Lung (tissue), 16 donors: Measurements from ENCODE around the gene GOLGA7B. TPM values are rescaled to one million over a fixed set of nuclear protein-coding genes. Genes with fewer than 3 reads are reported as not detected.
A peak's percentile ranks its signal among the peaks of the same experiment; 100 is the strongest.

ENCODE experiments used
- ATAC-seq: fragments of 200-7000 bp; cut with Tn5 transposase; one replicate; pipeline ENCODE4 v1.9.1; 2020; ENCODE audit warnings: moderate number of reproducible peaks; ENCODE audit not compliant: insufficient read depth, low FRiP score
- DNase-seq, 3 donors: peaks; one replicate each; pipeline ENCODE4 v3.0.0-alpha.2; 2013 to 2017
- H3K27ac ChIP-seq, 2 donors: one replicate each; pipeline ENCODE4 v1.5.1; 2013; ENCODE audit warnings: mild to moderate bottlenecking in 2 of 2, moderate library complexity in 2 of 2, control low read depth in 1 of 2, inconsistent platforms in 1 of 2, low read depth in 1 of 2, low read length in 1 of 2
- H3K27me3 ChIP-seq, 3 donors: one replicate each; pipeline ENCODE4 v1.5.1; 2013; ENCODE audit warnings: low read length in 2 of 3; ENCODE audit not compliant: control insufficient read depth in 3 of 3, insufficient read depth in 3 of 3
- H3K36me3 ChIP-seq, 4 donors: one replicate each; pipeline ENCODE4 v1.5.1; 2013; ENCODE audit warnings: low read length in 4 of 4, mild to moderate bottlenecking in 1 of 4, moderate library complexity in 1 of 4; ENCODE audit not compliant: control insufficient read depth in 4 of 4, insufficient read depth in 4 of 4
- H3K4me1 ChIP-seq, 5 donors: one replicate each; pipeline ENCODE4 v1.5.1; 2013; ENCODE audit warnings: low read length in 5 of 5, mild to moderate bottlenecking in 2 of 5, moderate library complexity in 1 of 5; ENCODE audit not compliant: control insufficient read depth in 5 of 5, insufficient read depth in 5 of 5
- H3K4me3 ChIP-seq: one replicate; pipeline ENCODE4 v1.5.1; 2013; ENCODE audit warnings: mild to moderate bottlenecking, control low read depth, moderate library complexity
- H3K9ac ChIP-seq, 2 donors: one replicate each; pipeline ENCODE4 v1.5.1; 2013; ENCODE audit warnings: low read length in 2 of 2, control low read depth in 1 of 2; ENCODE audit not compliant: insufficient read depth in 1 of 2
- H3K9me3 ChIP-seq, 4 donors: one replicate each; pipeline ENCODE4 v1.5.1; 2013; ENCODE audit warnings: low read length in 3 of 4, mild to moderate bottlenecking in 1 of 4, moderate library complexity in 1 of 4; ENCODE audit not compliant: control insufficient read depth in 4 of 4, insufficient read depth in 3 of 4
- CTCF ChIP-seq: IDR thresholded peaks from 2 replicates; pipeline ENCODE4 v1.5.1; 2012; ENCODE audit warnings: mild to moderate bottlenecking; ENCODE audit errors: control extremely low read depth, extremely low read depth
- WGBS, 2 donors: extraction: QIAGEN DNeasy Blood & Tissue Kit; methylation state at CpG; one replicate each; pipeline ENCODE4 v1.1.7; 2013; 5-methylcytosine and 5-hydroxymethylcytosine counted together
- long read RNA-seq, 5 donors: transcript quantifications; one replicate each; lab custom pipeline, GENCODE V29; 2026
- polyA plus RNA-seq, 2 donors: library from polyadenylated mRNA; stranded (reverse); fragments of 200-250 nt; gene quantifications; one replicate each; pipeline ENCODE4 v1.2.1, GENCODE V29; 2013
- total RNA-seq, 2 donors: library from RNA; depleted of rRNA in 1 of 2; stranded (reverse); fragments of >200 nt in 1 of 2; gene quantifications; one replicate each; pipeline ENCODE4 v1.2.1, GENCODE V29; 2014 to 2021
- donor health status: control.
- donor health status: control.
- donor health status: Bipolar disorder and iron deficiency.
- donor health status: healthy.
- donor health status: DM: yes; HTN: yes; CAD: no.

GOLGA7B gene
- 1 to 10 TPM in 1 of 2 donors, under 1 TPM in 1; 0.23 to 1.0 TPM for total RNA-seq
- polyA plus RNA-seq, result 1 to 10 TPM in 1 of 2 donors, under 1 TPM in 1; 0.47 to 1.2 TPM
- long read RNA-seq, donor 1, full-length matches to known transcripts, result 1 of 1 reads
- long read RNA-seq, donor 1, partial matches to known transcripts, result 0 of 1 reads
- long read RNA-seq, donor 1, other reads (novel, unspliced or antisense), result 0 of 1 reads
- long read RNA-seq, donor 2, result 0 reads
- long read RNA-seq, donor 3, result 0 reads
- long read RNA-seq, donor 4, result 0 reads
- long read RNA-seq, donor 5, full-length matches to known transcripts, result 1 of 1 reads
- long read RNA-seq, donor 5, partial matches to known transcripts, result 0 of 1 reads
- long read RNA-seq, donor 5, other reads (novel, unspliced or antisense), result 0 of 1 reads

- ATAC-seq, result peak; percentile 60
- Histone ChIP-seq H3K36me3 (no peaks in the 10 kb centered on the region), H3K27ac (no peak within 1 kb of the TSS), H3K9me3 (no peaks in the 10 kb centered on the region), H3K9ac (no peak within 1 kb of the TSS), H3K4me1 (peaks cover 0 to 6% (median 0%) of the 10 kb centered on the region in 5 donors), H3K27me3 (peaks cover 0 to 37% (median 25%) of the 10 kb centered on the region in 3 donors), H3K4me3 (peak within 1 kb of the TSS; percentile 42)
- no peak for TF ChIP-seq CTCF
- 1 to 2% methylated on average over 50 to 86 of the region's 87 CpGs for WGBS, 2 donors
- DNase-seq, result peak; percentile 49 to 78 (median 71)
Observed at GRCh38 chr10:97849687-97850402, at the start of gene GOLGA7B. Gene GOLGA7B (plus strand): TSS chr10:97849843. CDS start chr10:97850304, 461 bp downstream.

- Histone ChIP-seq H3K27ac (no peak overlapping the region), H3K27me3 (peaks cover 2 to 4% (median 3%) of the 10 kb centered on the region in 3 donors), H3K9me3 (peaks cover 0 to 6% (median 5%) of the 10 kb centered on the region in 4 donors), H3K4me1 (no peaks in the 10 kb centered on the region), H3K4me3 (no peak overlapping the region), H3K36me3 (no peaks in the 10 kb centered on the region), H3K9ac (no peak overlapping the region)
- no peak for ATAC-seq
- DNase-seq, result no peak
- WGBS, 2 donors, result 82 to 90% methylated on average over 9 of the region's 9 CpGs
- TF ChIP-seq CTCF, result no peak
Observed at GRCh38 chr10:97800474-97800873, 49.2 kb upstream of the GOLGA7B start.

GRCh38 chr10:97801422-97801821 is 48.2 kb upstream of the GOLGA7B start:
- Histone ChIP-seq H3K4me3 (no peak overlapping the region), H3K9ac (no peak overlapping the region), H3K27me3 (peaks cover 2 to 4% (median 2%) of the 10 kb centered on the region in 3 donors), H3K9me3 (peaks cover 0 to 6% (median 5%) of the 10 kb centered on the region in 4 donors), H3K4me1 (no peaks in the 10 kb centered on the region), H3K36me3 (no peaks in the 10 kb centered on the region), H3K27ac (no peak overlapping the region)
- 65 to 79% methylated on average over 5 of the region's 5 CpGs for WGBS, 2 donors
- ATAC-seq (no peak), DNase-seq (no peak)
- no peak for TF ChIP-seq CTCF
